NCI-H2107 (cell line): ENCODE results near the gene STK11IP.
A peak's percentile ranks its signal among the peaks of the same experiment; 100 is the strongest.

Source experiments
- DNase-seq: peaks from one replicate; lab custom pipeline; 2025; lab: John Stamatoyannopoulos, UW

Gene STK11IP

DNA sequence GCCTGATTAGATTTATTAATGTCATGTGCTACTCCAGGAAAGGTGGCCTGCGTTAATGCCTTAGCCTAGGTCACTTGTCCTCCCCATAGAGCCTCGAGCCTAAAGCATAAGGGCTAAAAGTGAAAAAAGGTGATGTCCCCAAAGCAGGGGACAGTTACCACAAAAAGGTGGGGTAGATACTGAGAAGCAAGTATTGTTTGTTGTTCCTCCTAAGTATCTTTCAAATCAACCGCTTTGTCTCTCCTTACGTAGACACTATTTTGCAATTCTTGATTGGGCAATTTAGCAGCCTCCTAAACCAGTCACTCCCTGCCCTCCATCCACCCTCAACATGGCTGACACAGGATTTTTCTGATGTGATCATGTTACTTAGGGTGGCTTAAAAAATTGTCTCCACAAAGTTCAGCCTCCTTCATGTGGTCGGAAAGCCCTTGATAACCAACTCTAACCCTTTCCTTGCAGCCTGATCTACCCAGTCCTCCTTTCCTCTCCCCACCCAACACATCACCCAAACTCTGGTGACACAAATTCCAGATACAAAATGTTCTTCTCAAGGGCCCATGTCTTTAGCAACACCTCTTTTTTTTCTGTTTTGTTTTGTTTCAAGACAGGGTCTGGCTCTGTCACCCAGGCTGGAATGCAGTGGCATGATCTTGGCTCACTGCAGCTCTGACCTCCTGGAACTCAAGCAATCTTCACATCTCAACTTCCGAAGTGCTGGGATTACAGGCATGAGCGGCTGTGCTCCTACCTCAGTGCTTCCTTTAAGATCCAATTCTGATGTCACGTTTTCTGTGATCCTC lies 18.6 kb upstream of the STK11IP start:
- DNase-seq = no peak

DNA sequence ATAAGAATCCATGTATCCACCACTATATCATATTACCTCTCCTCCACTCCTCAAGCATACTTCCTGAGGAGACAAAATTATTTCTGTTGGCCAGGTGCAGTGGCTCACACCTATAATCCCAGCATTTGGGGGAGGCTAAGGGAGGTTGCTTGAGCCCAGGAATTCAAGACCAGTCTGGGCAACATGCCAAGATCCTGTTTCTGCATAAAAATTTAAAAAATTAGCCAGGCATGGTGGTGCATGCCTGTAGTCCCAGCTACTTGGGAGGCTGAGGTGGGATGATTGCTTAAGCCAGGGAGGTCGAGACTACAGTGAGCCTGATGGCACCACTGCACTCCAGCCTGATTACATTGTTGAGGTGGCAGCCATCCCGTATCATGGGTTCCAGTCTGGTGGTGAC lies 16.3 kb upstream of the STK11IP start:
- DNase-seq = no peak

DNA sequence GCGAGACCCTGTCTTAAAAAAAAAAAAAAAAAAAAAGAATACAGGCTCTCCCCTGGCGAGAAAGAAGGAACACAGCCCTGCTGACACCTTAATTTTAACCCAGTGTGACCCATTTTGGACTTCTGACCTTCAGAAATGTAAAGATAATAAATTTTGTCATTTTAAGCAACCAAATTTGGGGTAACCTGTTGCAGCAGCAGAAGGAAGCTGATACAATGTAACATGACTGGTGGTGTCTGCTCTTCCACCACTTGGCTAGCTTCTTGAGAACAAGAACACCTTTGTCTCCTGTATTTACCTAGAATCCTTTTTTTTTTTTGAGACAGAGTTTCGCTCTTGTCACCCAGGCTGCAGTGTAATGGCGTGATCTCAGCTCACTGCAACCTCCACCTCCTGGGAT lies 6.6 kb upstream of the STK11IP start:
- DNase-seq = no peak

DNA sequence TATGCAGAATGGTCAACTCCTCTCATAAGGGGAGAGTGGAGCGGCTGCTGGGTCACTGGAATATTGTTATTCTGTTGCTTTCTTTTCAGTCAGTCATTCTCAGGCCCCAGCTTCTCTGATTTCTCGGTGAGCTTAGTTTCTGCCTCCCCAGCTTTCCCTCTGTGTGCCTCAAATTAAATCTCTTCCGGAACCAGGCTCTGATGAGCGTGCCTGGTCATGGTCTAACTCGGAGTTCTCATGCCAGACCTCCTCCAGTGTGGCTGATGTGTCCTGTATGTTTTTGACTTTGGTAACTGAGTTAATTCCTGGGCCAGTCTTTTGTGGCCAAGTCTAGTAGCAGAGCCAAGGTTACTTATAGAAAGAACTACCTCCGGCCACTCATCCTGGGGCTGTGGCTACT lies 4.9 kb upstream of the STK11IP start:
- DNase-seq = no peak

DNA sequence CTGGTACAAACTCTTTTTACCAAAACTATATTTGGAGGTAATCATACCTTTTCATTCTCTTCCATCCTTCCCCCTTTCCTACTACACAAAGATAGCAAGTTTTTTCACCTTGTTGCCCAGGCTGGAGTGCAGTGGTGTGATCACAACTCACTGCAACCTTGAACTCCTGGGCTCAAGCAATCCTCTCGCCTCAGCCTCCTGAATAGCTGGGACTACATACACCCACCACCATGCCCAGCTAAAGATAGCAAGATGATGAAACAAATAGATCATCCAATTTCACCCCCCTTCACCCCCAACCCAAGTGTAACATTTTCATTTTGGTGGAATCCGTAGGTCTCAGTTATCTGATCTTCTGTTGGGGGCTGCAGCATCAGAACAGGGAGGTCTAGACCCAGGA lies 4.5 kb upstream of the STK11IP start:
- DNase-seq = no peak

DNA sequence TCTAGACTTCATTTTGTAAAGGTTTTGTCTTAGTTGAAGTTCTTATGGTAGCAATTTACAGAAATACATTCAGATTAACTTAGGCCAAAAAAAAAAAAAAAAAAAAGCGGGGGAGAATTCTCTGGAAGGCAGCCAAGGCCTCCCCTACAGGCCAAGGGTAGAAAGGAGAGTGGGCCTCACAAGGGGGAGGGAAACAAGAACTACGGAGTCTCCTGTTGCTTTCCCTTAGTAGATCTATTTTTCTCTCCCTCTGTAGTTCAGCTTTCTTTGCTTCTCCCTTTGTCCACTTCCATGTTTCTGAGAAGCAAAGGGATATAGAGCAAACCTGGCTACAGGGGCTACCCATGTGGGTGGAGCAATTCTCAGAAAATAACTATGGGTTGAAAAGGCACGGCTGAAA lies 2.4 kb upstream of the STK11IP start:
- no peak for DNase-seq

DNA sequence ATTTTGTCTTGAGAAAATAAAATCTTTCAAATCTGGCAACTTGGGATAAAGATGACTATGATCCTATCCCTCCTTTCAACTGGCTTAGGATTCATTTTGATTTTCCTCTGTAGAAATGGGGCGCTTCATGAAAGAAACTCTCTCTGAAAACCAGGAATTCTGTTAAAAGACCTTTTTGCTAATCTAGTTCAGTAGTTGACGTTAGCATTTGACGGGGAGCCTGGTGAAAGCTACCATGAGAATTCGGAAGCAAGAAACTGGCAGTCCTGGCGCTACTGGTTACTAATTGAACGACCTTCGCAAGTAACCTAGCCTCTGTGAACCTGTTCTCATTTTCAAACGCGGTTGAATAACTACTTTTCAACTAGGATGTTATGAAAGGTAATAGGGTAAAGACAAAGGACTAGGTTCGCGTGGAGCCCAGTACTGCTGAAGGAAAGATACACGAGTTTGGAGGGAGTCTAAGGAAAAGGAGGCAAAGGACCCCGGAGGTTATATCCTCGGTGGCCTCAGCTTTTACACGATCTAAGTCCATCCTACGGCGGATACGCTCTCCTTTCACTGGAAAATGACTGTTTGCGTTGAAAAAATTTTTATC lies 604 bp upstream of the STK11IP start:
- no peak for DNase-seq

DNA sequence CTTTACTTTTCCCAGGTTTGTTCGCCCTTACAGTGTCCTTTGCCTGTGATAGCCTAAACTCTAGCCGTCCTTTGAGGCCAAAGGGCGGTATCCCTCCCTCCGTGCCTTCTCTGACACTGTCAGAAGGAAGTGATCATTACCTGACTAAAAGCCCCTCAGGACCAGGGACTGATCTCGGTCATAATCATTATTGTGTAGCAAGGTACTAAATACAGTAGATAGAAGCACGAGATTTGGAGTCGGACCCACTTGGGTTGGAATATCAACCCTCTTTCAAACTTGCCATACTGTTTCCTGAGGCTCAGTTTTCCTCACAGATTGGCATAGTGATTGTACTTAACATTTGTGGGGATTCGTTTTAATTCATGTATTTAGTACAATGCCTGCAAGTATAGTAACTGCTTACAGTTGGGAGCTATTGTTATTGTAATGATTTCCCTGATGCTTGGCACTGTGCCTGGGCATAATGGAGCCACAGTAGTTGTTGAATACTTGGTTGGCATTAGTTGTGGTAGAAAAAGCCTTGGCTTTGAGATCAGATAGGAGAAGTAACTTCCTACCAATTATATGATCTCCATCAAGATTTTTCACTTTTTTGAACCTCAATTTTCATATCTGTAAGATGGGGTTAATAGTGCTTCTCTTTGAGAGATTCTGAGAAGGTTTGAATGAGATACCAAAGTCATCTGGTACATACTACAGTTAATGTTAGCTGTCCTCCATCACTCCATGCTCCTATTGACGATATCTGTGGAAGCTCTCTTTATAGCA lies 836 bp downstream of the STK11IP start:
- no peak for DNase-seq

DNA sequence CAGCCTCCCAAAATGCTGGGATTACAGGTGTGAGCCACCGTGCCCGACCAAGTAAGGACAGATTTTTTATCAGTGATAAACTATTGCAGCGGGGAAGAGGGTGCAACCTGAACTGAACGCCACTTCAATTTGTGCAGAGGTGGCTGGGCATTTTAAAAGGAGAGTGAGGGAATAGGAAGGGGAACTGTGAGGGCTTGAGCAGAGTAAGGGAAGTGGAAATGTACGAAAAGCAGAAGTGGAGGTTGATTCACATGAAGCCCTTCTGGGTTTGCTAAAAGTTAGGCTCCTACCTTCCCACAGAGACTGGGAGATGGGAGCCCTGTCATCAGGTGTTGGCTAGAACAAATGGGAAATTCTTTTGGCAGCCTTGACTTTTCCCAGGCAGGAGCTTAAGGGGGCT lies 6.1 kb downstream of the STK11IP start:
- DNase-seq = no peak

DNA sequence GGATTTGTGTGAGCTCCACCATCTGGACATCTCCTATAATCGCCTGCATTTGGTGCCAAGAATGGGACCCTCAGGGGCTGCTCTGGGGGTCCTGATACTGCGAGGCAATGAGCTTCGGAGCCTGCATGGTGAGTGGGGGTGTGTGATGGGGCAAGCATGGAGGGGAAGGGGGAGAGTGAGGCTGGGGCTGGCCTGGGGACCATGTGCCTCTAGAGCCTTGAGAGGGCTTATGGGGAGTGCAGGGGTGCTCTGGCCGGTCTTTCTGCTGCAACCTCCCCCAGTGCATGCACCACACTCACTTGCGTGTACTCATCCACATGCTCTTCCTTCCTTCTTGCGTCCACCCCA lies 7.9 kb downstream of the STK11IP start:
- no peak for DNase-seq

DNA sequence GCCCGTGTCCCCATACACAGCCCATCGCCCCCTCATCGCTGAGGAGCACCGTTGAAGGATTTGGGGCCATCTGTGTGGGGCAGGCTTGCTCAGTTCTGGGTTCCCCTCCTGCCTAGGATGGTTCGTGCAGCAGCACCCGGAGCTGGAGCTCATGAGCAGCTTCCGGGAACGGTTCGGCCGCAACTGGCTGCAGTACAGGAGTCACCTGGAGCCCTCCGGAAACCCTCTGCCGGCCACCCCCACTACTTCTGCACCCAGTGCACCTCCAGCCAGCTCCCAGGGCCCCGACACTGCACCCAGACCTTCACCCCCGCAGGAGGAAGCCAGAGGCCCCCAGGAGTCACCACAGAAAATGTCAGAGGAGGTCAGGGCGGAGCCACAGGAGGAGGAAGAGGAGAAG lies 10.3 kb downstream of the STK11IP start:
- no peak for DNase-seq

DNA sequence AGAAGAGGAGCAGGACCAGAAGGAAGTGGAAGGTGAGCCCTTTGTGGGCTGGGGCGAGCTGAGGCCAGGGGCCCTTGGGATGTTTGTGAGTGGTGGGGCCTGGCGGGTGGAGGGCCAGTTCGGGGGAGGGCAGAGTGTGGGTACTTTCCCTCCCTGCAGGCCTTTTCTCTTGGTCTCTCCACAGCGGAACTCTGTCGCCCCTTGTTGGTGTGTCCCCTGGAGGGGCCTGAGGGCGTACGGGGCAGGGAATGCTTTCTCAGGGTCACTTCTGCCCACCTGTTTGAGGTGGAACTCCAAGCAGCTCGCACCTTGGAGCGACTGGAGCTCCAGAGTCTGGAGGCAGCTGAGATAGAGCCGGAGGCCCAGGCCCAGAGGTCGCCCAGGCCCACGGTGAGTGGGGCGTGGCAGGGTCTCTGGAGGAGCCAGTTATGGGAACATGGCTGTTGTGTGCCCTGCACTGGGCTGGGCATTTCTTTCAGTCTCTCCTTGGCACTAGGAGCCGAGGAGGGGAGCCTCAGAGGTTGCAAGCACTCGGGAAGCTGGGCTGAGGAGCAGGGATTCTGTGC lies 10.8 kb downstream of the STK11IP start:
- no peak for DNase-seq

DNA sequence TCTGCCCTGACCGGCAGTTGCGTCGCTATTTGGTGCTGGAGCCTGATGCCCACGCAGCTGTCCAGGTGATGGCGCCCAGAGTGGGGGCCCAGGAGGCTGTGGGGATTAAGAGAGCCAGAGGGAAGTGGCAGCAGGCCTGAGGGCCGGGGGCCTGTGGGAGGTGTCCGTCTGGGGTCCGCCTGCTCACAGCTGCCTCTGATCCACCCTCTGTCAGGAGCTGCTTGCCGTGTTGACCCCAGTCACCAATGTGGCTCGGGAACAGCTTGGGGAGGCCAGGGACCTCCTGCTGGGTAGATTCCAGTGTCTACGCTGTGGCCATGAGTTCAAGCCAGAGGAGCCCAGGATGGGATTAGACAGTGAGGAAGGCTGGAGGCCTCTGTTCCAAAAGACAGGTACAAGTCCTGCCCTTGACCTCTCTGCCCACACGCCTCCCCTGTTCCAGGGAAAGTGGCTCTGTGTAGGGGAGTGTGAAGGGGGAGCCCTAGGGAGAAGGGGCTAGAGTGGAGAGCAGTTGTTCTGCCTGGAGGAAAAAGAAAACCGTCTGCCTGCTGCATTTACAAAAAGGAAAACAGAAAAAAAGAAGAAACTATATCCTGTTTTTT lies 11.6 kb downstream of the STK11IP start:
- DNase-seq = no peak

DNA sequence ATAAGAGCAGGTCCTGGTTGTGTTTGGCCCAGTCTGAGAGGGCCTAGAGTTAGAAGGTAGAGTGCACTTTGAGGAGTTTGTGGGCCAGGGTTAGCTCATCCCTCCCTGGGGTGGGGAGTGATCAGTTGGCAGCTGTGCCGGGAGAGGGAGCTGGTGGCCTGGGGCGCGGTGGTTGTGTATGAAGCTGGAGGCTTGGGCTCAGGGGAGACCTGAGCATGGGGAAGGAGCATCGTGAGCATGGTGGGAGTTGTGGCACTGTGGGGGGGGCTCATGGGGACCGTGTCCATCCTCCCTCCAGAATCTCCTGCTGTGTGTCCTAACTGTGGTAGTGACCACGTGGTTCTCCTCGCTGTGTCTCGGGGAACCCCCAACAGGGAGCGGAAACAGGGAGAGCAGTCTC lies 13.6 kb downstream of the STK11IP start:
- no peak for DNase-seq

DNA sequence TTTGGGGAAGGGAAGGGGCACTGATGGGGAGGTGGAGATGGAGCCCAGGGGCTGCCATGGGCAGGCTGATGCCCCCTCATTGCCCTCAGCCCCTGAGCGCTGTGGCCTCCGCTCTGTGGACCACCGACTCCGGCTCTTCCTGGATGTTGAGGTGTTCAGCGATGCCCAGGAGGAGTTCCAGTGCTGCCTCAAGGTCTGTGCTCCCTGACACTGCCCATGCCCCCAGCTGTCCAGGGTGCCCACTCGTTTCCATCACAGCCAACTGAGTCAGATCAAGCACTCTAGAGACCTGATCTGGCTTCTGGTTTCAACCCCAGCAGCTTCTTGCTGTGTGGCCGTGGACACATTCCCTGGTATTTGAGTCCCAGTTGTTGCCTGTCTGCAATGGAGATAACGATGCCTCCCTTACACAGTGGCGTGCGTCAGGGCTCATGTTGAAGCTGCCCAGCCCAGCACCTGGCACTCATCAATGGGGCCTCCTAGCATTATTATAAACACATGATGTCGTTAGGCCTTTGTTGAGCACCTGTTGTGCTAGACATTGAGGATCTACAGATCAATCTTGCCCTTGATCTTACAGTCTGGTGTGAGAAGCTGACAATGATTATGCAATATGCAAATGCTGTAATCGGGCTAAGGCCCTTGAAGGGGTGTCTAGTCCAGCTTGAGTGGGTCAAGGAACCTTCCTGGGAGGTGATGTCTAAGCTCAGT lies 14.4 kb downstream of the STK11IP start:
- DNase-seq = no peak

DNA sequence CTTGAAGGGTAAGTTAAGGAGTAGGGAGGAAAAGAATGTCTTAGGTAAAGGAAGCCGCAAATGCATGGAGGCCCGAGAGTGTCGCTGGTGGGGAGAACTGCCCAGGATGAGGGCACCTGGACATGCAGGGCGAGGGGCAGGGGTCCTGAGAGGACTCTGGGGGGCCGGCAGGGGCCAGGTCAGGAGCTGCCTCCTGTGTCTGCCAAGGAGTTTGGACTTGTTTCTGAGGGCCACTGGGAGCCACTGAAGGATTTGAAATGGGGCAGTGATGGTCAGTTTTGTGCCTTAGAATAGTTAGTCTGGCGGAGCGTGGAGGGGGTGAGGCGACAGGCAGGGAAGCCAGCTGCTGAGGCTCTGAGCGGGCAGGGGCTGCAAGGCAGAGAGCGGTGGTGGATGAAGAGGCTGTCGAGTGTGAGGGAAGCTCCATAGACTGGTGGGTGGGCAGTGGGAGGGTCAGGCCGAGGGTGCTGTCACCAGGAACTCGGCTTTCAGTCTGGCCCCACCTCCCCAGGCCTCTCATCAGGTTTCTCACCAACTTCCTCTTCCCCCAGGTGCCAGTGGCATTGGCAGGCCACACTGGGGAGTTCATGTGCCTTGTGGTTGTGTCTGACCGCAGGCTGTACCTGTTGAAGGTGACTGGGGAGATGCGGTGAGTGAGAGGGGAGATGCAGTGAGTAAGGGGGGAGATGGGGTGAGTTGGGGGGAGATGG lies 15.1 kb downstream of the STK11IP start:
- DNase-seq = peak; percentile 38

DNA sequence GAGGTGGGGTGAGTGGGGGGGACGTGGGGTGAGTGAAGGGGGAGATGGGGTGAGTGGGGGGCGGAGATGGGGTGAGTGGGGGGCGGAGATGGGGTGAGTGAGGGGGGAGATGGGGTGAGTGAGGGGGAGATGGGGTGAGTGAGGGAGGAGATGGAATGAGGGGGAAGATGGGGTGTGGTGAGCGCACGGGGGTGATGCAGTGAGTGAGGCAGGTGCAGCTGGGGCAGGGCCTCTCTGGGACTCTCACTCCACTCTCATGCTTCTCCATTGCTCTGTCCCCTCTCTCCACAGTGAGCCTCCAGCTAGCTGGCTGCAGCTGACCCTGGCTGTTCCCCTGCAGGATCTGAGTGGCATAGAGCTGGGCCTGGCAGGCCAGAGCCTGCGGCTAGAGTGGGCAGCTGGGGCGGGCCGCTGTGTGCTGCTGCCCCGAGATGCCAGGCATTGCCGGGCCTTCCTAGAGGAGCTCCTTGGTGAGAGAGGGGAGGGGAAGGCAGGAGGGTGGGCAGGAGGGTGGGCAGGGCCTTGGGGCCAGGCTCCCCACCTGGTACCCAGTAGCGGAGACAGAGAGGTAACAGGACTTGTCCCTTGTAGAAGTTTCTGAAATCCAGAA lies 15.9 kb downstream of the STK11IP start:
- no peak for DNase-seq

DNA sequence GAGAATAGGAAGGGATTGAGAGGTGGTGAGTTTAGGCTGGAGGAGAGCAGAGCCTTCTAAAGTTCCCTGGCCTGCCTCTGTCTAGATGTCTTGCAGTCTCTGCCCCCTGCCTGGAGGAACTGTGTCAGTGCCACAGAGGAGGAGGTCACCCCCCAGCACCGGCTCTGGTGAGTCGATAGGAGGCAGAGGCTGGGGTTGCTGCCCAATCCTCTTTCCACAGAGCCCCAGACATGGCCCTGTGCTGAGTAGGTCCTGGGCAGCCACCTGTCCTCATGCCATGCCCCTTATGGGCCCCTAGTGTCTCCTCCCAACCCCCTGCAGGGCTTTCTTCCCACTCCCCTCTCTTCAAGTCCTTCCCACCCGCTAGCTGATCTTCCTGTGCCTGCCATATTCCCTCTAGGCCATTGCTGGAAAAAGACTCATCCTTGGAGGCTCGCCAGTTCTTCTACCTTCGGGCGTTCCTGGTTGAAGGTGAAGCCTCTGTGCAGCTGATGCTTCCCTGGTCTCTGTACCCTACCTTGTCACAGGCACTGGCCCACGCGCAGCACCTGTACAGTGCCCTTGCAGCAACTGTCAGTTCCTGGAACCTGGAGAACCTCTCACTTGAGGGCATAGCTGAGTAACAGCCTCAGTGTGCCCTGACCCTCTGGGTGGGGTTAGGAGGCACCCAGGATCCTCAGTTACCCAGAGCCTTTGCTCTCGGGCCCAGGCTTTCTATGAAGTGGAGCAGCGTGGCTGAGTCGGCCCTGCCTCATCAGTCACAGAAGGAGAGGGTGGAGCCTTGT lies 16.6 kb downstream of the STK11IP start:
- no peak for DNase-seq

DNA sequence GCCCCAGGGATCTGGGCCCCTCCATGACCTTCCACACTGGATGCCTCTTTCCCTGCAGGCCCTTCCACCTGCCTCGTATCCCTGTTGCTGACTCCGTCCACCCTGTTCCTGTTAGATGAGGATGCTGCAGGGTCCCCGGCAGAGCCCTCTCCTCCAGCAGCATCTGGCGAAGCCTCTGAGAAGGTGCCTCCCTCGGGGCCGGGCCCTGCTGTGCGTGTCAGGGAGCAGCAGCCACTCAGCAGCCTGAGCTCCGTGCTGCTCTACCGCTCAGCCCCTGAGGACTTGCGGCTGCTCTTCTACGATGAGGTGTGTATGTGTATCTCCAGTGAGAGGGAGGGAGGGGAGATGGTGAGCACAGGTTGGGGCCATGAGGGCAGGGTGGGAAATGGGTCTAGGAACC lies 17.4 kb downstream of the STK11IP start:
- DNase-seq = no peak

DNA sequence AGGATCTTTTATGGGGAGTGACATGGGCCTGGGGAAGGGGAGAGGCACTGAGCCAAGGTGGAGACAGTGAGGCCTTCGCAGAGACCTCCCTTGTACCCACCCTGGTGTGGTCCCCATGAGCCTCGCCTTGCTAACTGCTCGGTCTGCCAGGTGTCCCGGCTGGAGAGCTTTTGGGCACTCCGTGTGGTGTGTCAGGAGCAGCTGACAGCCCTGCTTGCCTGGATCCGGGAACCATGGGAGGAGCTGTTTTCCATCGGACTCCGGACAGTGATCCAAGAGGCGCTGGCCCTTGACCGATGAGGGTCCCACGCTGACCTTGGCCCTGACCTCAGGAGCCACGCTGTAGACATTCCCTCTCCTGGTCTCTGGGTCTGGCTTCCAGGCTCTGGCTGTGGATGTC lies 18.2 kb downstream of the STK11IP start:
- DNase-seq = no peak
